HepG2 (cell line): Measurements from ENCODE around the gene PPARA. TPM values are rescaled to one million over a fixed set of nuclear protein-coding genes. Genes with fewer than 3 reads are reported as not detected.
A peak's percentile ranks its signal among the peaks of the same experiment; 100 is the strongest.

Experiments
- AHR ChIP-seq: IDR thresholded peaks from 2 replicates; pipeline ENCODE4 v1.6.1; 2018; ENCODE audit warnings: missing genetic modification reagents, missing compliant biosample characterization
- HNF1B ChIP-seq: sonication (generic); formaldehyde crosslinking; IDR thresholded peaks from 2 replicates; pipeline ENCODE4 v1.5.1; 2020; ENCODE audit warnings: mild to moderate bottlenecking, moderate library complexity, missing genetic modification reagents
- HNRNPH1 ChIP-seq: fragments of 200-400 bp; formaldehyde crosslinking; optimal IDR thresholded peaks from 2 replicates; pipeline ENCODE3; 2017; ENCODE audit warnings: mild to moderate bottlenecking, low read depth, low read length
- MAF1 ChIP-seq: sonication (generic); formaldehyde crosslinking; IDR thresholded peaks from 2 replicates; pipeline ENCODE4 v1.5.0; 2020; ENCODE audit warnings: missing genetic modification reagents, borderline replicate concordance
- MZF1 ChIP-seq: sonication (generic); formaldehyde crosslinking; IDR thresholded peaks from 2 replicates; pipeline ENCODE4 v1.8.1; 2023; ENCODE audit warnings: mild to moderate bottlenecking, missing genetic modification reagents, borderline replicate concordance
- SNAPC4 ChIP-seq: sonication (generic); formaldehyde crosslinking; IDR thresholded peaks from 2 replicates; pipeline ENCODE4 v1.4.0; 2020; ENCODE audit warnings: mild to moderate bottlenecking, missing genetic modification reagents
- ZNF20 ChIP-seq: sonication (generic); formaldehyde crosslinking; IDR thresholded peaks from 2 replicates; pipeline ENCODE4 v1.4.0; 2020; ENCODE audit warnings: mild to moderate bottlenecking, moderate library complexity, missing genetic modification reagents
- ZNF318 ChIP-seq: sonication (generic); formaldehyde crosslinking; IDR thresholded peaks from 2 replicates; pipeline ENCODE4 v1.4.0; 2020; ENCODE audit warnings: mild to moderate bottlenecking, missing genetic modification reagents
- ZNF546 ChIP-seq: sonication (generic); formaldehyde crosslinking; conservative IDR thresholded peaks from 2 replicates; pipeline ENCODE4 v1.8.1; 2023; ENCODE audit warnings: mild to moderate bottlenecking, missing genetic modification reagents
- ZNF660 ChIP-seq: sonication (generic); formaldehyde crosslinking; IDR thresholded peaks from 2 replicates; pipeline ENCODE4 v1.5.1; 2020; ENCODE audit warnings: mild to moderate bottlenecking, low read depth, missing genetic modification reagents, borderline replicate concordance
- ZNF749 ChIP-seq: sonication (generic); formaldehyde crosslinking; IDR thresholded peaks from 2 replicates; pipeline ENCODE4 v1.8.0; 2022; ENCODE audit warnings: mild to moderate bottlenecking, missing genetic modification reagents, moderate library complexity, borderline replicate concordance
- polyA plus RNA-seq, 8 experiments: library from polyadenylated mRNA; depleted of rRNA in 3 of 8; stranded (reverse) in 7 of 8; unstranded in 1 of 8; fragments of >200 nt; fragmentation: Illumina TruSeq in 4 of 8; extraction: Trizol in 4 of 8; gene quantifications; 2 replicates each; pipeline versions ENCODE4 v1.2.1 to v1.2.3, GENCODE V29; 2011 to 2016; ENCODE audit warnings: low read depth in 4 of 8, missing spikeins in 1 of 8, mixed read lengths in 1 of 8; ENCODE audit not compliant: insufficient read depth in 1 of 8
- total RNA-seq, 5 experiments: library from RNA; depleted of rRNA; stranded (reverse); fragments of >200 nt; fragmentation: Illumina TruSeq; extraction: Trizol; gene quantifications; 2 replicates each; pipeline ENCODE4 v1.2.3, GENCODE V29; 2016; ENCODE audit warnings: low read depth in 1 of 5

PPARA gene
- total and polyA plus RNA-seq, 2 of the 13 experiments (the other 11 are each of a cell fraction or from before 2014, with no cell fraction given), result 18.2 to 24.7 TPM

GRCh38 chr22:46267431-46268279 lies 117.3 kb downstream of the PPARA start, which contains the start of gene TTC38 (continued):
- TF ChIP-seq AHR (CRISPR knock-in tag) (no peak; the same call in 1 of the 2 replicates), MZF1 (CRISPR knock-in tag) (no peak), MAF1 (CRISPR knock-in tag) (no peak; the same call in 1 of the 2 replicates), SNAPC4 (0 out of 2 replicates have a peak, but pooled peaks have one; percentile 39), ZNF546 (no peak), ZNF20 (CRISPR knock-in tag) (no peak), HNF1B (CRISPR knock-in tag) (peak; percentile 11; the same call in 1 of the 2 replicates), ZNF318 (no peak), ZNF749 (peak; percentile 68; the same call in 1 of the 2 replicates), ZNF660 (no peak), HNRNPH1 (no peak)
